AG20443 (cell line): ENCODE measurements around the gene TRAPPC1.
"Not testable (repeated sequence)": the region's sequence is repeated elsewhere in the genome, so short reads cannot be mapped to it uniquely, and the experiment has no call there.

Experiments used
- DNase-seq: peaks from one replicate; pipeline ENCODE4 v3.0.0; 2012; ENCODE audit warnings: low spot score, mixed read lengths

TRAPPC1 gene

GRCh38 chr17:7931709-7932482, at the start of gene TRAPPC1, which contains the start of gene CNTROB:
Gene TRAPPC1, minus strand, starts transcription at chr17:7931946. Its CDS starts 117 bp downstream, at chr17:7931829.
Gene CNTROB, plus strand, starts transcription at chr17:7932206. Its CDS starts 874 bp downstream, at chr17:7933080.
- DNase-seq, result peak; percentile 100

- DNase-seq, result no peak
These were observed 46.1 kb upstream of the TRAPPC1 start for GRCh38 chr17:7977805-7978204.

- DNase-seq, result no peak
These were observed 45.3 kb upstream of the TRAPPC1 start for GRCh38 chr17:7977039-7977438.

DNA sequence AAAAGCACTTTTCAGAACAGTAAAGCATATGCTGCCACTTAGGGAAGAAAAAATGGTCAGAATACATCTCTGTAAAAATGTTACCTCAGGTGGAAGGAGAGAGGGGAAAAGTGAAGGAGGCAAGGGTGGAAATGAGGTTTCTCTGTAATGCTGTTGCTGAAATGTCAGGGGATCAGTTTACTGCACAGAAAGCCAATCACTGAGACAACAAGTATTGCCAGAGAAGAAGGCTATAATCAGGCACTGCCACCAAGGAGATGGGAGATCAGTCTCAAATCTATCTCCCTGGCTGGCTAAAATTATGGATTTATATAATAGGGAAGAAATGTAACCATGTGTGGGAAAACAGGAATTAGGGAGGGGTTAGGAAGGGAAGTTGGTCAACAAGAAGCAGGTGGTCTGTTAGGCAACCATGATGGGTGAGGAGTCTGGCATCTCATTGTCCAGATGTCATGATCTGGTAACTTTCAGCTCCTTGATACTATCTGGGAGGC, 42.9 kb upstream of the TRAPPC1 start:
- no peak for DNase-seq

- no peak for DNase-seq
These were observed 40.5 kb upstream of the TRAPPC1 start for GRCh38 chr17:7972131-7972785.

DNA sequence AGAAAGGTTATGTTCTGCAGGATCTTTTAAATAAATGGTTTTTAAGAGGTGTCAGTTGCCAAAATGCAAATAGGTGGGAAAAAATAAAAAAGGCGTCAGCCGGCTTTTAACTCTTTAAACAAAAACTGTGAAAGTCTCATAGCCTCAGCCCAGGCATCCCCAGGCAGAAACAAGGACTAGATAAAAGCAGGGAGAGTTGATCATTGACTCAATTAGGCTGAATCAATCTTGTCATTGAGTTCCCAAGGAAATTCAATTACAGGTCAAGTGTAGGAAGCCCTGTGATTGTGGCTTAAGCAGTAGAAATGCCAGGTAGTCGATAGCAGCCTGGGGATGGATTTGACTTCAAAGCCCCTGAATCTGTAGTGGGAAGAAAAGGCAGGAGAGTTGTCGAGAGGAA, 39.9 kb upstream of the TRAPPC1 start:
- no peak for DNase-seq

DNA sequence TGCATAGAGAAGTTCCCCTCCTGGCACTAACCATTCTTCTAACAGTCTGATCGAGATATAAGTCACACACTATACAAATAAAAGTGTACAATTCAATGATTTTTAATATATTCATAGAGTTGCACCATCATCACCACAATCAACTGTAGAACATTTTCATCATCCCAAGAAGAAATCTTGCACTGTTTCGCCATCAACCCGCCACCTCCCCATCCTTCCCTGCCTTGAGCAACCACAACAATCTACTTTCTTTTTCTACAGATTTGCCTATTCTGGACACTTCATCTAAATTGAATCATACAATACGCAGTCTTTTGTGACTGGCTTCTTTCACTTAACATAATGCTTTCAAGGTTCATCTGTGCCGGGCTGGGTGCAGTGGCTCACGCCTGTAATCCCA, 37.7 kb upstream of the TRAPPC1 start:
- no peak for DNase-seq

GRCh38 chr17:7967751-7968150, 36.0 kb upstream of the TRAPPC1 start:
- no peak for DNase-seq

GRCh38 chr17:7961421-7961820, 29.7 kb upstream of the TRAPPC1 start:
- DNase-seq, result no peak

- DNase-seq, result no peak
These were observed 27.9 kb upstream of the TRAPPC1 start for GRCh38 chr17:7959503-7960253.

DNA sequence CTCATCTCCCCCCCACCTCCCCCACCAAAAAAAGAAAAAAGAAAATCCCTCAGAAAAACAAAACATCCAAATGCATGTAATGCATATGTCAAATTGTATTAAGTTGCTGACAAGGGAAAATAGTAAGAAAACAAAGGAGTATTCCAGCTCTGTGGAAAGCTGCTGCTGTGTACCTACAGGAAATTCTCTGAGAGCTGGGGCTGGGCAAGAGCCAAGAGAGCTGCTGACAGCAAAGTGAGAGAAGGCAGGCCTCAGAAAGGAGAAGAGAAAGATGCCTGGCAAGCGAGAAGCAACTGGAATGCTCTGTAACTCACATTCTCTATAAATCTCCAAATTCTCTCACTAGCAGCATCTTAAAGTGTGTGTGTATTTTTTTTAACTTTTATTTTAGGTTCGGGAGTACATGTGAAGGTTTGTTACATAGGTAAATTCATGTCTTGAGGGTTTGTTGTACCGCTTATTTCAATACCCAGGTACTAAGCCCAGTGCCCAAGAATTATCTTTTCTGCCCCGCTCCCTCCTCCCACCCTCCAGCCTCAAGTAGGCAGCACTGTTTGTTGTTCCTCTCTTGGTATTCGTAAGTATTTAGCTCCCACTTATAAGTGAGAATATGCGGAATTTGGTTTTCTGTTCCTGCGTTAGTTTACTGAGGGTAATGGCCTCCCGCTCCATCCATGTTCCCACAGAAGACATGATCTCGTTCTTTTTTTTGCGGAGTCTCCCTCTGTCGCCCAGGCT, 24.7 kb upstream of the TRAPPC1 start:
- peak; percentile 39 for DNase-seq

- peak; percentile 48 for DNase-seq
These were observed 23.9 kb upstream of the TRAPPC1 start for GRCh38 chr17:7955414-7956227.

DNA sequence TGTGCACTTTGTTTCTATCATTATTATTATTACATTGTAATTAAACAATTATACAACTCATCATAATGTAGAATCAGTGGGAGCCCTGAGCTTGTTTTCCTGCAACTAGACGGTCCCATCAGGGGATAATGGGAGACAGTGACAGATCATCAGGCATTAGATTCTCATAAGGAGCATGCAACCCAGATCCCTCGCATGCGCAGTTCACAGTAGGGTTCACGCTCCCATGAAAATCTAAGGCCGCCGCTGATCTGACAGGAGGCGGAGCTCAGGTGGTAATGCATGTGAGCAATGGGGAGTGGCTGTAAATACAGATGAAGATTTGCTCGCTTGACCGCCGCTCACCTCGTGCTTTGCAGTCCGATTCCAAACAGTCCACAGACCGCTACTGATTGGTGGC, 21.5 kb upstream of the TRAPPC1 start:
- DNase-seq, result not testable (repeated sequence)

- no peak for DNase-seq
These were observed 19.5 kb upstream of the TRAPPC1 start for GRCh38 chr17:7951143-7951792.

- no peak for DNase-seq
These were observed 18.8 kb upstream of the TRAPPC1 start for GRCh38 chr17:7950578-7950977.

- DNase-seq, result no peak
These were observed 15.9 kb upstream of the TRAPPC1 start for GRCh38 chr17:7947651-7948050.

GRCh38 chr17:7946441-7946840, 14.7 kb upstream of the TRAPPC1 start:
- DNase-seq, result no peak

GRCh38 chr17:7945651-7946050, 13.9 kb upstream of the TRAPPC1 start:
- DNase-seq, result no peak

- no peak for DNase-seq
These were observed 12.6 kb upstream of the TRAPPC1 start for GRCh38 chr17:7944326-7944725.

- DNase-seq, result no peak
These were observed 11.5 kb upstream of the TRAPPC1 start for GRCh38 chr17:7943291-7943690.
